HFFc6 (cell line): ENCODE data around the gene MYOD1. TPM values are rescaled to one million over a fixed set of nuclear protein-coding genes. Genes with fewer than 3 reads are reported as not detected.
A peak's percentile ranks its signal among the peaks of the same experiment; 100 is the strongest.

Source experiments
- DNase-seq: peaks from one replicate; pipeline ENCODE4 v3.0.0-alpha.2; 2018
- H3K27ac Mint-ChIP-seq: 2 replicates; pipeline ENCODE4 v1.8.0; 2020; ENCODE audit warnings: mild to moderate bottlenecking, mixed read lengths
- H3K27me3 Mint-ChIP-seq: 2 replicates; pipeline ENCODE4 v1.8.0; 2021; ENCODE audit warnings: mild to moderate bottlenecking, moderate library complexity, mixed read lengths; ENCODE audit not compliant: insufficient read depth
- H3K36me3 Mint-ChIP-seq: 2 replicates; pipeline ENCODE4 v1.8.0; 2021; ENCODE audit warnings: low read depth, mixed read lengths
- H3K4me1 Mint-ChIP-seq: 2 replicates; pipeline ENCODE4 v1.8.0; 2020; ENCODE audit warnings: low read depth, mixed read lengths
- H3K4me3 Mint-ChIP-seq: 2 replicates; pipeline ENCODE4 v1.8.0; 2020; ENCODE audit warnings: mild to moderate bottlenecking, moderate library complexity, mixed read lengths
- H3K9me3 Mint-ChIP-seq: 2 replicates; pipeline ENCODE4 v1.8.0; 2020; ENCODE audit warnings: mild to moderate bottlenecking, mixed read lengths
- CTCF ChIP-seq: fragments of 200-600 bp; sonication (generic); IDR thresholded peaks from 2 replicates; pipeline ENCODE4 v1.5.0; 2021; ENCODE audit warnings: antibody characterized with exemption, mild to moderate bottlenecking
- total RNA-seq, 6 experiments: library from RNA; stranded (reverse); fragmentation: NEBNext Ultra II Directional; extraction: Animal tissue kit (Norgen Biotek cat#: 25700); gene quantifications; 2 replicates in 1 of 6; 3 replicates in 5 of 6; pipeline ENCODE4 v1.2.3, GENCODE V29; 2021

The MYOD1 gene
- total RNA-seq, 6 experiments from 2014 or later = not detected

GRCh38 chr11:17697175-17697949 is 22.0 kb upstream of the MYOD1 start:
- no peaks in the 10 kb centered on the region for H3K36me3 Mint-ChIP-seq
- H3K4me1 Mint-ChIP-seq = no peaks in the 10 kb centered on the region
- TF ChIP-seq CTCF = no peak
- H3K27ac Mint-ChIP-seq = no peak overlapping the region
- no peaks in the 10 kb centered on the region for H3K9me3 Mint-ChIP-seq
- no peak overlapping the region for H3K4me3 Mint-ChIP-seq
- peaks cover 36% of the 10 kb centered on the region for H3K27me3 Mint-ChIP-seq
- DNase-seq = no peak

GRCh38 chr11:17699147-17700114 is 19.9 kb upstream of the MYOD1 start:
- DNase-seq = peak; percentile 34
- no peak overlapping the region for H3K27ac Mint-ChIP-seq
- no peaks in the 10 kb centered on the region for H3K4me1 Mint-ChIP-seq
- H3K36me3 Mint-ChIP-seq = no peaks in the 10 kb centered on the region
- no peak overlapping the region for H3K4me3 Mint-ChIP-seq
- TF ChIP-seq CTCF = no peak
- peaks cover 25% of the 10 kb centered on the region for H3K27me3 Mint-ChIP-seq
- peaks cover 3% of the 10 kb centered on the region for H3K9me3 Mint-ChIP-seq

GRCh38 chr11:17700991-17701390 is 18.4 kb upstream of the MYOD1 start:
- no peaks in the 10 kb centered on the region for H3K36me3 Mint-ChIP-seq
- DNase-seq = no peak
- peaks cover 24% of the 10 kb centered on the region for H3K27me3 Mint-ChIP-seq
- no peak overlapping the region for H3K27ac Mint-ChIP-seq
- H3K4me3 Mint-ChIP-seq = no peak overlapping the region
- no peaks in the 10 kb centered on the region for H3K4me1 Mint-ChIP-seq
- peaks cover 3% of the 10 kb centered on the region for H3K9me3 Mint-ChIP-seq
- no peak for TF ChIP-seq CTCF

GRCh38 chr11:17702876-17703275 is 16.5 kb upstream of the MYOD1 start:
- Mint-ChIP-seq H3K27me3 (peaks cover 13% of the 10 kb centered on the region), H3K4me3 (no peak overlapping the region)
- TF ChIP-seq CTCF = no peak

GRCh38 chr11:17703951-17704350 is 15.4 kb upstream of the MYOD1 start:
- peaks cover 15% of the 10 kb centered on the region for H3K27me3 Mint-ChIP-seq
- no peak overlapping the region for H3K27ac Mint-ChIP-seq
- H3K9me3 Mint-ChIP-seq = peaks cover 3% of the 10 kb centered on the region
- no peak for TF ChIP-seq CTCF
- no peaks in the 10 kb centered on the region for H3K36me3 Mint-ChIP-seq
- H3K4me1 Mint-ChIP-seq = no peaks in the 10 kb centered on the region
- peak; percentile 23 for DNase-seq
- no peak overlapping the region for H3K4me3 Mint-ChIP-seq

More at GRCh38 chr11:17702876-17703275, 16.5 kb upstream of the MYOD1 start:
- no peak overlapping the region for H3K27ac Mint-ChIP-seq
- no peaks in the 10 kb centered on the region for H3K4me1 Mint-ChIP-seq
- peaks cover 3% of the 10 kb centered on the region for H3K9me3 Mint-ChIP-seq
- no peaks in the 10 kb centered on the region for H3K36me3 Mint-ChIP-seq
- DNase-seq = no peak
